Ovary (tissue), 9 donors: Measurements from ENCODE around the gene DCN. TPM values are rescaled to one million over a fixed set of nuclear protein-coding genes. Genes with fewer than 3 reads are reported as not detected.
A peak's percentile ranks its signal among the peaks of the same experiment; 100 is the strongest.

Source experiments
- DNase-seq, 5 donors: peaks; one replicate each; pipeline ENCODE4 v3.0.0-alpha.2; 2019 to 2020
- H3K27ac ChIP-seq, 2 donors: fragments of 200-600 bp; one replicate each; pipeline versions ENCODE4 v1.5.1 to v1.8.0; 2019 to 2022
- H3K27me3 ChIP-seq: fragments of 200-600 bp; one replicate; pipeline ENCODE4 v1.8.0; 2022
- H3K36me3 ChIP-seq: fragments of 200-600 bp; sonication (generic); one replicate; pipeline ENCODE4 v1.5.1; 2019
- H3K4me1 ChIP-seq: one replicate; pipeline ENCODE4 v1.8.1; 2013; ENCODE audit warnings: mild to moderate bottlenecking, moderate library complexity; ENCODE audit not compliant: insufficient read depth
- H3K4me3 ChIP-seq: fragments of 200-600 bp; sonication (generic); one replicate; pipeline ENCODE4 v1.5.1; 2017
- H3K9me3 ChIP-seq, 2 donors: fragments of 200-600 bp in 1 of 2; sonication (generic) in 1 of 2; one replicate each; pipeline versions ENCODE4 v1.5.1 to v1.8.1; 2013 to 2019; ENCODE audit warnings: mild to moderate bottlenecking in 1 of 2, moderate library complexity in 1 of 2
- EP300 ChIP-seq: sonication (generic); formaldehyde crosslinking; IDR thresholded peaks from one replicate; pipeline ENCODE4 v1.6.1; 2017; ENCODE audit warnings: antibody characterized with exemption
- POLR2A ChIP-seq: fragments of 450-650 bp; IDR thresholded peaks from one replicate; pipeline ENCODE4 v1.6.1; 2017; ENCODE audit warnings: antibody characterized with exemption, mild to moderate bottlenecking, moderate library complexity
- WGBS, 3 donors: extraction: QIAGEN DNeasy Blood & Tissue Kit in 1 of 3; methylation state at CpG; one replicate each; pipeline versions ENCODE4 v1.1.5 to v1.1.7; 2013 to 2017; 5-methylcytosine and 5-hydroxymethylcytosine counted together
- intact Hi-C, 4 donors: fragments of 100-400 bp; cut with DNase I; formaldehyde crosslinking; loops; one replicate each; pipeline versions ENCODE4 v1.11.0 to v1.15.1; 2022 to 2023
- polyA plus RNA-seq, 2 donors: library from polyadenylated mRNA; stranded (reverse); fragments of 200-250 nt in 1 of 2; fragments of 350-450 nt in 1 of 2; fragmentation: Illumina TruSeq in 1 of 2; extraction: RNeasy Lipid Tissue Mini Kit (QIAGEN cat#74804) in 1 of 2; gene quantifications; one replicate each; pipeline ENCODE4 v1.2.3, GENCODE V29; 2013 to 2014
- total RNA-seq, 7 donors: library from RNA; depleted of rRNA in 2 of 7; stranded (reverse); fragments of >200 nt in 2 of 7; fragmentation: NEBNext Ultra II Directional in 3 of 7; extraction: Animal tissue kit (Norgen Biotek cat#: 25700) in 3 of 7; gene quantifications; one replicate each; pipeline versions ENCODE4 v1.1.0 to v1.2.4, GENCODE V29; 2016 to 2023
- TF ChIP-seq, protein P1 (sequence below), 3 donors: fragments of 450-650 bp in 2 of 3; fragments of 200-600 bp in 1 of 3; IDR thresholded peaks; one replicate each; pipeline versions ENCODE4 v1.5.1 to v1.8.0; 2016 to 2022; ENCODE audit warnings: antibody characterized with exemption in 3 of 3, mild to moderate bottlenecking in 1 of 3
- donor health status: DM: no; HTN: no; CAD: no; lungs with moderate emphysema.
- donor health status: DM: no; HTN: no; CAD: no.
- donor health status: Bipolar disorder and iron deficiency.
- donor health status: DM: yes; HTN: yes; CAD: no.
- donor health status: DM: no; HTN: no; CAD: no.
- donor health status: DM: yes; HTN: yes; CAD: no.

Gene DCN
- total and polyA plus RNA-seq, 9 donors, result 1,911 to 5,778 (median 2,871) TPM

DNA sequence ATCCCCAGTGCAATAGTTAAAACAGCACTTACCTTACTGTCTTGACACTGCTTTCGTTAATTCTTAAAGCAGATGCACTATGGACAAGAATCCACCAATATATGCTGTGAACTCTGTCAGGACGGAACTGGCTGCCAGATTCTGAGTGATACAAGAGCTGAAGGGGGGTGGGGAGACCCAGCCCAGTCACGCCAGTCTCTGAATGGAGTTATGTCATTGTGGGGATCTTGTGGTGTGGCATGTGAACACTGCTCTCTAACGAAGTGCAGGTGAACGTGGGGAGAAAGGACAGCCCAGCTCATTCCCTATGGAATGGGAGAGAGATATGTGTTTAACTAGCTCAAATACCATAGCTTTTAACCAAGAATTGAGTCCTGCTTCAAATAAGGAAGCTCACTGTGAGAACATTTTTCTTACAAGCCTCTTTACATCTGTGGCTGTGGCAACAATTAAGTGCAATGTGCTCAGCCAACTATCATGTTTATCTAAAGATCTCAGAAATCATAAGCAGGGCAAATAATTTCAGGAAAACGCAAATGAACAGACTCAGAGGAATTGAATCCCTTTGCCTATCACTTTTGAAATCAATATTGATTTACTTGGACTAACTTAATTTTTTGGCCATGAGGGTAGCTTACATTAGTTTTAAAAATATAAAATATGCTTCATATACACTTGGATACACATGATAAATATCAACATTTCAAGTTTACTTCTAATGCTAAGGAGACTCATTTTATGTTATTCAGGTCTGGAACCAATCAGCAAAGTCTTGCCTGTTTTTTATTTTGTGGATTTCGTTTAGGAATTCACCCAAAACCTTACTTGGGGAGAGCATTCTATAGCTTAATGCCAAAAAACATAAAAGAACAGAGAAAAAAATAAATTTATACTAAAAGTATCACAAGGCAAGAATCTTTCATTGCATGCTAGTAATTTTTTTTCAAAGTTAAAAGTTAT lies 71.0 kb downstream of the DCN start, which contains the start of gene LUM:
Gene LUM (minus strand): TSS at position 129 of the 960 bp plus-strand sequence. CDS start 2,515 bp downstream, outside the sequence.
- DNase-seq, result peak; percentile 24 to 63 (median 44)
- intact Hi-C loops, result loop anchor here in 1 of 4 donors (5.0 kb wide), 1 partner anchor 66 kb away; no protein-coding TSS in a partner anchor
- TF ChIP-seq EP300 (no peak), POLR2A (peak; percentile 34)
- WGBS, 3 donors, result 25 to 50% (median 33%) methylated on average over 7 of the region's 7 CpGs
- Histone ChIP-seq H3K27me3 (no peaks in the 10 kb centered on the region), H3K9me3 (no peaks in the 10 kb centered on the region), H3K4me3 (peak within 1 kb of the TSS; percentile 32), H3K36me3 (no peaks in the 10 kb centered on the region), H3K27ac (peak within 1 kb of the TSS; percentile 61 to 65), H3K4me1 (peaks cover 3% of the 10 kb centered on the region)

- WGBS, 3 donors, result 38 to 61% (median 53%) methylated on average over 5 of the region's 5 CpGs
- H3K4me3 ChIP-seq, result peak overlapping the region; percentile 32
Observed at GRCh38 chr12:91110311-91110924, 72.2 kb downstream of the DCN start.

GRCh38 chr12:91109581-91110310 lies 72.9 kb downstream of the DCN start:
- H3K27ac ChIP-seq, result peak overlapping the region in 1 of 2 donors; percentile 35
- TF ChIP-seq EP300 (no peak), POLR2A (no peak)
- TF ChIP-seq, protein P1, sequence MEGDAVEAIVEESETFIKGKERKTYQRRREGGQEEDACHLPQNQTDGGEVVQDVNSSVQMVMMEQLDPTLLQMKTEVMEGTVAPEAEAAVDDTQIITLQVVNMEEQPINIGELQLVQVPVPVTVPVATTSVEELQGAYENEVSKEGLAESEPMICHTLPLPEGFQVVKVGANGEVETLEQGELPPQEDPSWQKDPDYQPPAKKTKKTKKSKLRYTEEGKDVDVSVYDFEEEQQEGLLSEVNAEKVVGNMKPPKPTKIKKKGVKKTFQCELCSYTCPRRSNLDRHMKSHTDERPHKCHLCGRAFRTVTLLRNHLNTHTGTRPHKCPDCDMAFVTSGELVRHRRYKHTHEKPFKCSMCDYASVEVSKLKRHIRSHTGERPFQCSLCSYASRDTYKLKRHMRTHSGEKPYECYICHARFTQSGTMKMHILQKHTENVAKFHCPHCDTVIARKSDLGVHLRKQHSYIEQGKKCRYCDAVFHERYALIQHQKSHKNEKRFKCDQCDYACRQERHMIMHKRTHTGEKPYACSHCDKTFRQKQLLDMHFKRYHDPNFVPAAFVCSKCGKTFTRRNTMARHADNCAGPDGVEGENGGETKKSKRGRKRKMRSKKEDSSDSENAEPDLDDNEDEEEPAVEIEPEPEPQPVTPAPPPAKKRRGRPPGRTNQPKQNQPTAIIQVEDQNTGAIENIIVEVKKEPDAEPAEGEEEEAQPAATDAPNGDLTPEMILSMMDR (IDR thresholded peaks at IDR 0.05), result no peak
- intact Hi-C loops, result loop anchor here in 1 of 4 donors (5.0 to 10.0 kb wide), 2 partner anchors 68 to 215 kb away; no protein-coding TSS in a partner anchor

More at GRCh38 chr12:91110311-91110924, 72.2 kb downstream of the DCN start:
- peak overlapping the region in 1 of 2 donors; percentile 35 for H3K27ac ChIP-seq
- TF ChIP-seq POLR2A (no peak), EP300 (no peak)
- TF ChIP-seq, protein P1 (IDR thresholded peaks at IDR 0.05), result no peak
- intact Hi-C loops, result loop anchor here in 1 of 4 donors (5.0 kb wide), 1 partner anchor 67 kb away; no protein-coding TSS in a partner anchor
- no peaks in the 10 kb centered on the region for H3K9me3 ChIP-seq
- H3K27me3 ChIP-seq, result no peaks in the 10 kb centered on the region
- H3K4me1 ChIP-seq, result peaks cover 3% of the 10 kb centered on the region
- no peak for DNase-seq
- no peaks in the 10 kb centered on the region for H3K36me3 ChIP-seq

GRCh38 chr12:91109148-91109564 lies 73.5 kb downstream of the DCN start:
- Histone ChIP-seq H3K4me1 (peaks cover 2% of the 10 kb centered on the region), H3K27me3 (no peaks in the 10 kb centered on the region), H3K36me3 (no peaks in the 10 kb centered on the region), H3K4me3 (peak overlapping the region; percentile 32), H3K27ac (peak overlapping the region in 1 of 2 donors; percentile 5), H3K9me3 (no peaks in the 10 kb centered on the region)
- intact Hi-C loops, result loop anchor here in 1 of 4 donors (10.0 kb wide), 1 partner anchor 216 kb away; no protein-coding TSS in a partner anchor
- peak; percentile 50 to 85 (median 66) for DNase-seq
- WGBS, 3 donors, result 38 to 53% (median 46%) methylated on average over 7 of the region's 7 CpGs
- TF ChIP-seq, protein P1 (IDR thresholded peaks at IDR 0.05), result peak in 2 of 3 donors; percentile 38 to 71
- TF ChIP-seq EP300 (no peak), POLR2A (no peak)

More at GRCh38 chr12:91109581-91110310, 72.9 kb downstream of the DCN start:
- no peak for DNase-seq
- Histone ChIP-seq H3K4me3 (peak overlapping the region; percentile 32), H3K27me3 (no peaks in the 10 kb centered on the region), H3K4me1 (peaks cover 2% of the 10 kb centered on the region), H3K36me3 (no peaks in the 10 kb centered on the region), H3K9me3 (no peaks in the 10 kb centered on the region)
- WGBS, 3 donors, result 54 to 83% (median 67%) methylated on average over 2 of the region's 2 CpGs
